Uterus (tissue), 4 donors: ENCODE results near the gene BCOR. TPM values are rescaled to one million over a fixed set of nuclear protein-coding genes. Genes with fewer than 3 reads are reported as not detected.

Experiments used
- DNase-seq, 2 donors: peaks; one replicate each; pipeline ENCODE4 v3.0.0-alpha.2; 2019 to 2020
- H3K27ac ChIP-seq, 2 donors: fragments of 200-600 bp; sonication (generic); 1 replicate in 1 of 2; 2 replicates in 1 of 2; pipeline ENCODE4 v1.5.1; 2016 to 2018
- H3K27me3 ChIP-seq, 2 donors: fragments of 200-600 bp; sonication (generic); one replicate each; pipeline ENCODE4 v1.5.1; 2018 to 2019; ENCODE audit warnings: control low read depth in 1 of 2
- H3K36me3 ChIP-seq, 2 donors: fragments of 200-600 bp; sonication (generic); one replicate each; pipeline ENCODE4 v1.5.1; 2019; ENCODE audit warnings: control low read depth in 1 of 2
- H3K4me1 ChIP-seq, 2 donors: fragments of 200-600 bp; sonication (generic); one replicate each; pipeline ENCODE4 v1.5.1; 2018 to 2019; ENCODE audit warnings: control low read depth in 1 of 2
- H3K4me3 ChIP-seq, 2 donors: fragments of 200-600 bp; sonication (generic); 1 replicate in 1 of 2; 2 replicates in 1 of 2; pipeline ENCODE4 v1.5.1; 2018 to 2019; ENCODE audit warnings: mild to moderate bottlenecking in 1 of 2
- H3K9me3 ChIP-seq, 2 donors: fragments of 200-600 bp; sonication (generic); one replicate each; pipeline ENCODE4 v1.5.1; 2019; ENCODE audit warnings: control low read depth in 1 of 2
- CTCF ChIP-seq, 4 experiments: fragments of 200-600 bp in 2 of 4; fragments of 450-650 bp in 2 of 4; sonication (generic) in 2 of 4; IDR thresholded peaks; one replicate each; pipeline ENCODE4 v1.5.1; 2016 to 2019; ENCODE audit warnings: antibody characterized with exemption in 4 of 4, mild to moderate bottlenecking in 2 of 4, moderate library complexity in 1 of 4
- POLR2A ChIP-seq, 2 donors: fragments of 450-650 bp; IDR thresholded peaks; one replicate each; pipeline ENCODE4 v1.6.1; 2016; ENCODE audit warnings: antibody characterized with exemption in 2 of 2, mild to moderate bottlenecking in 1 of 2, moderate library complexity in 1 of 2
- intact Hi-C: fragments of 100-400 bp; cut with DNase I; formaldehyde crosslinking; loops from one replicate; pipeline ENCODE4 v1.15.1; 2023; ENCODE audit warnings: low total_unique reads
- total RNA-seq, 4 donors: library from RNA; depleted of rRNA in 3 of 4; stranded (reverse); fragments of >200 nt in 3 of 4; gene quantifications; one replicate each; pipeline versions ENCODE4 v1.1.0 to v1.2.4, GENCODE V29; 2014 to 2023
- donor health status: DM: yes; HTN: yes; CAD: no.

BCOR gene
- total RNA-seq, 4 donors from 2014 or later = 10.0 to 42.4 (median 26.4) TPM

DNA sequence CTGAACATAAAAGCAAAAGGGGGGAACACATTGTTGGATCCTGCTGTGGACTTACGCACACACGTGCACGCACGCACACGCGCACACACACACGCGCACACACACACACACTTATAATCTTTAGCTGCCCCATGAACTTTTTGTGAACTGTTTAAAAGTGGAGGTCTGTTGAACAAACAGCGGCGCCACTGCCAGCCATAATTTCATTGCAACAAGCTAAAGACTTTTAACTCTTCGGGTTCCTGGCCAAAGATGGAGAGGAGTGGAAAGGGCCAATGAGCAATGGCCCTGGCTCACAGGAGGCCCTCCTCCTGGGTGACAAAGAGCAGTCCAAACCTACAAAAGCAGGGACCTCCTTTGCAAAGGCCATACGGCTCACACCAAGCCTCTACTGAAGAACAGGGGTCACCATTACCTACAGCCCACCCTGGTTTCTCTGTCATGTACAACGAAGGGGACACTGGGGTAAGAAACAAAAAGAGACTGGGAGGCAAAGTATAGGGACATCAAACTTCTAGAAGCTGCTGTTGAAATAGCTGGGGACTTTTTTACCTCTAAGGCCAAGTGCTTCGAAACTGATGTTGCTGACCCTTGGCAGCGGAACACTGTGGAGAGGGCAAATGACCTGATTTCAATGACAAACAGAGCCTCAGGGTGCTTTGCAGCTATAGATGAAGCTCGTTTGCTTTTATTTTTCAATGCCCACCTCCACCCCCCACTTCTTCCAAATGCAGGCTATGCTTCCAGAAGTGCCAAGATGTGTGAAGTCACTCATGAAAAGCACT, 16.7 kb downstream of the BCOR start:
- no peaks in the 10 kb centered on the region for H3K27me3 ChIP-seq
- H3K9me3 ChIP-seq = no peaks in the 10 kb centered on the region
- no peaks in the 10 kb centered on the region for H3K36me3 ChIP-seq
- no peak overlapping the region for H3K27ac ChIP-seq
- H3K4me3 ChIP-seq = no peak overlapping the region
- no peak for TF ChIP-seq CTCF (IDR thresholded peaks at IDR 0.05)
- no peak for TF ChIP-seq POLR2A (IDR thresholded peaks at IDR 0.05)
- intact Hi-C loops = no loop called here
- DNase-seq = no peak
- no peaks in the 10 kb centered on the region for H3K4me1 ChIP-seq

DNA sequence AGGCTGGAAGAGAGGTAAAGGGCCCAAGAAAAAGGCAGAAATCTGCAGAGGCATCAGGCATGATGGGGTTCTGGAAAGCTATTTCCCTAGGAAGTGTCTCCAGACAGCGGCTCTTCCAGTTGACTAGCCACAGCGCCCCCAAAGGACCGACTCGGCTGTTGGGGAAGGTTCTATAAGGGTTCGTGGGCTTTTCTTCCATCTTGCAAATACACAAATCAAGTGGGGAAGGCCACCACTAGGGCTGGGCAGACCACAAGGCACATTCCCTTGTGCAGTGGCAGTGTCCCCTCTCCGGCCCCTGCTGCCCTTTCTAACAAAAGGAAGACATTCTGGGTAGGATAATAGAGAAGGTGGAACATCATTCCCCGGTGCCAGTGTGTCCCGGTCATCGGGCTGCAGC, 18.2 kb downstream of the BCOR start:
- H3K9me3 ChIP-seq = no peaks in the 10 kb centered on the region
- TF ChIP-seq CTCF (IDR thresholded peaks at IDR 0.05) (no peak), POLR2A (IDR thresholded peaks at IDR 0.05) (no peak)
- no peak overlapping the region for H3K27ac ChIP-seq
- DNase-seq = no peak
- no peaks in the 10 kb centered on the region for H3K27me3 ChIP-seq
- H3K4me3 ChIP-seq = no peak overlapping the region
- H3K4me1 ChIP-seq = no peaks in the 10 kb centered on the region
- intact Hi-C loops = no loop called here
- H3K36me3 ChIP-seq = no peaks in the 10 kb centered on the region

- Histone ChIP-seq H3K9me3 (no peaks in the 10 kb centered on the region), H3K36me3 (no peaks in the 10 kb centered on the region), H3K27ac (no peak overlapping the region), H3K4me3 (no peak overlapping the region), H3K27me3 (no peaks in the 10 kb centered on the region), H3K4me1 (no peaks in the 10 kb centered on the region)
- DNase-seq = no peak
- intact Hi-C loops = no loop called here
- no peak for TF ChIP-seq CTCF (IDR thresholded peaks at IDR 0.05)
- TF ChIP-seq POLR2A (IDR thresholded peaks at IDR 0.05) = no peak
Observed at GRCh38 chrX:40078489-40079227, 19.1 kb downstream of the BCOR start.

DNA sequence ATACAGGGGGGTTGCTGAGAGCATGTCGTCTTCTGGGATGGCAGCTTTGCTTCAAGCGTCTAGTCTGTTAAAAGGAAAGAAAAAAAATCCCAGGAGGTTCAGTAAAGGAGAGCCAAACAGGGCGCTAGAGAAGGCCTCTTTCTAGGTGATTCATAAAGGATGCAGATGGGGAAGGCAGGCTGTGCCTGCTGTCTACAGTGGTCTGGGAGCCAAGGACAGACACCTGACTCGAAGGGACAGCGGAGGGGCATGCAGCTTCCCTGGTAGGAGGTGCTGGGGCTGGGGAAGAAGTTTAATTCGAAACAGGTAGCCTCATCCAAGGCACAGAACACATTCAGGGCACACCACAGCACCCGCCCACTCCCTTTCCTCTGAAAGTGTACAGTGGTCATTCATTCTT, 19.9 kb downstream of the BCOR start:
- TF ChIP-seq POLR2A (IDR thresholded peaks at IDR 0.05) (no peak), CTCF (IDR thresholded peaks at IDR 0.05) (no peak)

More for the DNA sequence above, 19.9 kb downstream of the BCOR start:
- Histone ChIP-seq H3K27me3 (no peaks in the 10 kb centered on the region), H3K9me3 (no peaks in the 10 kb centered on the region), H3K4me1 (no peaks in the 10 kb centered on the region), H3K36me3 (no peaks in the 10 kb centered on the region), H3K4me3 (no peak overlapping the region), H3K27ac (no peak overlapping the region)
- intact Hi-C loops = no loop called here
- DNase-seq = no peak
